Limb (tissue), 2 donors: Measurements from ENCODE around the gene ARMC9.

Experiments used
- DNase-seq, 2 donors: peaks; one replicate each; pipeline ENCODE4 v3.0.0-alpha.2; 2016; ENCODE audit errors: extremely low spot score in 2 of 2

The ARMC9 gene

GRCh38 chr2:231413456-231413855 is 215.0 kb downstream of the ARMC9 start:
- DNase-seq: no peak

DNA sequence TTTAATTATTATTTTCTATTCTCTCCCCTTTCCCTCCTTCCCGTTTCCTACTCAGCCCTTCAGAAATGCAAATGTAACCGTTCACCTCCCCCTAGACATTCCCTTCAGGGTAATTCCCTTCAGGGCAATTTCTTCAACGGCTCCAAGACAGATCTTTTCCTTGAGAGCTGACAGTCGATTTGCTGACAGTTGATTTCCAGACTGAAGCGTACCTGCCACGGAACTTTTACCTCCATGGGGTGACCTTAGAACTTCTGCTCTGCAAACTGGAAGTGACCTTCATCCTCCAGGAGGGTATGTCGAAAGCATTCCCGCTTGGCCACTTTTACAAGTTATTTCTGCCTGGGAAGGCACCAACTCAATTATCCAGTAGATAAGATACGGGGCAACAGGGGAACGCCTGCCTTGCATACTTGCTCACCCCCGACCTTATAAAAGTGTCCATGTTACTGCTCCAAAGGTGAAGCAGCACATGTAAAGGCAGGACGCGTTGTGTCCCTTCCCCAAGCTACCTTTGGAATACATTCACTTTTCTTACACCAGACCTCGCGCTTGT is 215.6 kb downstream of the ARMC9 start:
- no peak for DNase-seq

GRCh38 chr2:231415029-231415428 is 216.6 kb downstream of the ARMC9 start:
- no peak for DNase-seq

DNA sequence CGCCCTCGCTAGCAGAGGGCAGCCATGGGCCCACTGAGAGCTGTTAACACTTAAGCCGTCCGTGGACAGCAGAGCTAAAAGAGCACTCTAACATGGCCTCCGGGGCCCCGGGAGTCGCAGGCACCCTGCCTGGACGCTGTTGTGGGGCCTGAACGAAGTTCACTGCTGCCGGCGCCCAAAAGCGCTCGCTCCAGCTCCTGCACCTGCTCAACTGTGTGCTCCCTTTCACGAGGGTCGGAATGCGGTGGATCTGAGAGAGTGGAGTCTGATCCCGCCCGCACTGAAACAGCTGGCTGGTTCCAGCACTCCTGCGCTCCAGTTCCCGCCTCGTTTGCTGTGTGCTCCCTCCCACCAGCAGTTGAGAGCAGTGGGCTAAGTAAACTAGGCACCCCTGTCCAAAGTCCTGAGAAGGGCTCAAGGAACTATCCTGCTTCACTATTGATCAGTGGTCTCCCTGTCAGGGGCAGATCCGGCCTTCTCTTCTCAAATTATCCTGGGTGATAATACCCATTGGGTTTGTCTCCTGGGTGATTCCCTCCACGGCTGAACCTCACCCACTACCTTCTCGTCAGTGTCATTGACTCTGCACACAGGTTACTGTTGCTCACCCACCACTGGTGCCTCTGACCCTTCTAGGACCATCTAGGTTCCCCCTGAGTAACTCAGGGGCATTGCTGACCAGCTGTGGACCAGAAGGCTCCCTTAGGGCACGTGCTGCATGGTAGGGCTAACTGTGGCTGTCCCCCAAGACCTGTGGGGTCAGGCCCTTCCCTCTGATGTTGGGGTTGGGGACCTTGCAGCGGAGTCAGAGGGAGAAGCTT is 220.6 kb downstream of the ARMC9 start:
- DNase-seq: no peak

DNA sequence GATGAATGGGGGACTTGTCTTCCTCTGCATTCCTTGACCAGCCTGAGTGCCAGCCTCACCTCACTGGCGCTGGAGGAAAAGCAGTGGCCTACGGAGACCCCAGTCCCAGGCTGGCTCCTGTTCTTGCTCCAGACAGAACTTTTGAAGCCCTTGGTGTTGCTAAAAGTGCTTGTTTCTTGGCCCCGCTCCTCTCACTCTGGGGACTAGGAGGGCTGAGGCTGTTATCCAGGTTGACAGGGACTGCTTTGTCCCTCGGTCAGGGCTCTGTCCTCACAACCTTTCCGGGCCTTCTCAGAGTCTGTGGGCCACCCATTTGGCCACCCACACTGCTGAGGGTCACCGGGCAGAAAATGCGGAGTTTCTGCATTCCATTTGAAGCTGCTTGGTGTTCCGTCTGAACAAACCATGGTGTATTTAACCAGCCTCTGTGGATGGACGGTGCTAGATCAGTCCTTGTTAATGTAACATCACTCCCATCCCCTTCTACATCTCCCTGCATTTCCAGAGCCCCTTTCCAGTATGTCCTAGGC is 222.7 kb downstream of the ARMC9 start:
- no peak for DNase-seq

DNA sequence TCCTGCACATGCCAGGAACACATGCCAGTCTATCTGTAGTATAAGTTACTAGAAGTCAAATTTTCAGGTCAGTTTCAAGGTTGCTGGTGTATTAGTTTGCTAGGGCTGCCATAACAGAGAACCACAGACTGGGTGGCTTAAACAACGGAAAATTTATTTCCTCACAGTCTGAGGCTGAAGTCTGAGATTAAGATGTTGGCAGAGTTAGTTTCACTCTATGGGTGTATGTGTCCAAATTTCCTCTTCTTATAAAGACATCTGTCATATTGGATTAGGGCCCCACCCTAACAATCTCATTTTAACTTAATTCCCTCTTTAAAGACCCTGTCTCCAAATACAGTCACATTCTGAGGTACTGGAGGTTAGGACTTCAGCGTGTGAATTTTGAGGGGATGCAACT is 223.6 kb downstream of the ARMC9 start:
- no peak for DNase-seq

- DNase-seq: no peak
Measured at GRCh38 chr2:231423176-231423575, 224.7 kb downstream of the ARMC9 start.
